ENCODE data around the gene TVP23B.
"Not testable (repeated sequence)": the region's sequence is repeated elsewhere in the genome, so short reads cannot be mapped to it uniquely, and the experiment has no call there.

Gene TVP23B

DNA sequence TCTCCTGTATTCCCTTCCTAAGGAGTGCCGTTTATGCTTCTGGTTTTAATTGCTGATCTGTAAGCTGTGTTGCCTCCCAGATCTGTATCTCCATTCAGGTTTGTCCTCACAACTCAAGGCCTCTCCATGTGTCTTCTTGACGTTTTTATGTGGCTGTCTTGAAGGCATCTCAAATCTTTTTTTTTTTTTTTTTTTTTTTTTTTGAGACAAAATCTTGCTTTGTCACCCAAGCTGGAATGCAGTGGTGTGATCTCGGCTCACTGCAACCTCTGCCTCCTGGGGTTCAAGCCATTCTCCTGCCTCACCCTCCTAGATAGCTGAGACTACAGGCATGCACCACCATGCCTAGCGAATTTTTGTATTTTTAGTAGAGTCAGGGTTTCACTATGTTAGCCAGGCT is 13.9 kb downstream of the TVP23B start:
- not testable (repeated sequence) for DNase-seq

DNA sequence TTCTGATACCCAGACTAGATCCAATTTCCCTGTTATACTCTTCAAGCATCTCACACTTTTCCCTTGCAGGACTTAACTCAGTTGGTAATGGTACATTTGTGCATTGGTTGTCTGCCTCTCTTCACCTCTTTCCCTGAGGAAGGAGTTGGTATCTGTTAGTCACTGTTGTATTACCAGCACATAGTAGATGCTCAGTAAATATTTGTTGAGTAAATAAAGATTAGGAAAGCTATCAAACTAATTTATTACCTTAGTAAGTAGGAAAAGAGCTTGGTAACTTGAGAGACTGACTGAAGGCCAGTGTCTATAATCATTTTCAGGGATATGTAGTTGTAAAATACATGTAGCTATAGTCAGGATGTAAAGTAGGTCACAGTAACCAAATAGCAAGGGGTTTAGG is 15.9 kb downstream of the TVP23B start:
- not testable (repeated sequence) for DNase-seq

DNA sequence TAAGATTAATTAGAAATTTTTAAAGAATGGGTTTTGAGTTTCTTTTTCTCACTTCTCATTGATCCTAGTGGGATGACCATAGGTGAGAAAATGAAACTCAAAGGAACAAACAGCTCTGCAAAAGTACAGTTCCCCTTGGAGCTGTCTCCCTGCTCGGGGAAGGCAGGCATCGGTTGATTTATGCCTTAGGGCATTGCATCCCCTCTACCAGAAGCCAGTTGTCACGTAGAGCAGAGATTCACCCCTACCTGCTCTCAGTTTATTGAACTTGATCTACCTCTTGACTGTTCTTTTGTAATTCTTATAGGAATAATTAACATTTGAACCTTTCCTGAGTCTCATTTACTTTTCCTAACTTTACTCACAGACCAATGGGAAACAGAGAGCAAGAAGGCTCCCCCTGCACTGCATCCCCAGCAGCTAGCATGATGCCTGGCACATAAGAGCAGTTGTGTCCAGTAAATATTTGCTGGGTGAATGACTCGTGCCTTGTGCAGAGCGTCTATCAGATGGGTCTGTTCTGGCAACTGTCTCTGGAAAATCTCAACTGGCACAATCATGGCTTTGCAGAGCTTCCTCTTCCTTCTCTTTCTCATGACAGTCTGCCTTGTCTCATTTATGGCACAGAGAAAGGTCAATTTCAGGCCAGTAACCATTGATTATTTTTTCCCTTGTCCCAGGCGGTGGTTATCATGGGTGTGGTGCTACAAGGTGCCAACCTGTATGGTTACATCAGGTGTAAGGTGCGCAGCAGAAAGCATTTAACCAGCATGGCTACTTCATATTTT is 22.7 kb downstream of the TVP23B start:
- DNase-seq: not testable (repeated sequence)

DNA sequence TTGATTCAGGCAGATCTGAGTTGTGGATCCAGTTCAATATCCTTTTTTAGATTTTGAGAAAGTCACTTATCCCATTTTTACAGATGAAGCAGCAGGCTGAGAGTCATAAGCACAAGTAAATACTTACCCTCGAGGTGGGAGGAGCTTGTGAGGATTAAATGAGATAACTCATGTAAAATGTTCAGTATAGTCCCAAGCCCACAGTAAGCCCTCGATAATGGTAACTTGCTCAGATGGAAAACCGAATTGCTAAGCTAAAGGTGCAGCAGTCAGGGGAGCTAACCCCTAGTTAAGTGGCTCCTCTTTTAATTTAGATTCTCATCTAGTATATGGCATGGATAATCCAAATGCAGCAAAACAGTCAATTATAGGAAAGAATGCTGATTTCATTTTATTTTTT is 34.9 kb downstream of the TVP23B start:
- not testable (repeated sequence) for DNase-seq

DNA sequence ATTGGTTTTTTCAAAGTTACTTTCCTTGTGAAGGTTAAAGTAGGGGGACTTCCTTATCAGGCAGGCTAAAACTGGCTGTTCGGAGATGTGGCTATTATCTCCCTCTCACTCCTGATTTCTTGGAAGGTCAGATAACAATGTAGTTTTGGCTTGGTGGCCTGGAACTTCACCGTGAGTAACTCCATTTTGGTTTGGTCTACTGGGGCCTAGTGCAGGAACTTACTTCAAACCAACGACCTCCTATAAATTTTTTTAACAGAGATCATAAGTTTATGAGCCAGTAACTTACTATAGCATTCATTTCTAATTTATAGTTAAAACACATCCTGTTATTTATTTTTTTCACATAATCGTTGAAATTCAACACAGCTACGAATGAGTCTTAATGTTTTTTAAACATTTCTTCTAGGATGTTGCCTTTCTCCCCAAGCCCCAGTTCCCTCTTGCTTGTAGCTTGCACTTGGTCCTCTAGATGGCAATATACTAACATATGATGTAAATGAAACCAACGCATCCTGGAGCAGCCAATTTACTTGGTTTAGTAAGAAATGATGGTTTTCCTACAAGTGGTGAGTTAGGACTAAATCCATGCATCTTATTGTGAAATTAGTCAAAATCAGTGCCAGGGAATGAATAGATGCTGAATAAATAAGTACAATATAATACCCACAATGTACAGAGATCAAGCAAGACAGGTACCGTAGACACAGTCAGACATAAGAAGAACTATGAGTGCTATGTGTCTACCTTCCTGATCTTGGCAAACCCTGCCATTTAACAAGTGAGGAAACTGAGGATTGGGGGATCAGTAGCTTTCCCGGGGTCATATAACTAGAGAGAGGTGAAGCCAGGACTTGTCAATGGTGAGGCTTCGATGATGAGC is 35.7 kb downstream of the TVP23B start:
- not testable (repeated sequence) for DNase-seq

DNA sequence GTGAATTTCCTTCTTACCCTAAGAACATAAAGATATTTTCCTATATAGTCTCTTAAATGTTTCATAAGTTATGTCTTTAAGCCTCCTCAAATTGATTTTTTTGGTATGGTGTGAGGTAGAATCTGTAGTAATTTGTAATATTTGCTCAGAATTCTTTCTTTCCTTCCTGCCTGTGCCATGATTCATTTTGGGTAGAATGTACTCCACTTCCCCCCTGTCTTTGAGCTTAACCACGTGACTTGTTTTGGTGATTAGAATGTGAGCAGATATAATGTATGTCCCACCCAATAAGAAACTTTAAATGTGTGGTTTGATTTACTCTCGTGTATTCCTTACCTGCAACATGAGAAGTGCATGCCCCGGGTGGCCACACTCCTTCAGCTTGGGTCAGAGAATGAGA is 40.4 kb downstream of the TVP23B start:
- not testable (repeated sequence) for DNase-seq

DNA sequence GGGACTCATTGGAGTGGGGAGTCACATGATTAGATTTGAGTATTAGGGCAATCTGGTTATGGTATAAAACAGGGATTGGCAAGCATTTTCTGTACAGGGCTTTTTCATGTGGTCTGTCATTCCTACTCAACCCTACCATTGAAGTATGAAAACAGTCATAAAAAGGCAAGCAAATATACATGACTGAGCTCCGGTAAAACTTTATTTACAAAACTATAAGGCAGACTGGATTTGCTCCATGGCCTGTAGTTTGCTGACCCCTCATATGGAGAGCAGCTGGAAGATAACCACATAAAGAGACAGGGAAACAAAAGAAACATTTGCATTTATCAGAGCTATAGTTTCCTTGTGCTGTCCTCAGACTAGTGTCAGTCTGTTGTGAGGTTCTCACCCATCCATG is 46.6 kb downstream of the TVP23B start:
- not testable (repeated sequence) for DNase-seq

DNA sequence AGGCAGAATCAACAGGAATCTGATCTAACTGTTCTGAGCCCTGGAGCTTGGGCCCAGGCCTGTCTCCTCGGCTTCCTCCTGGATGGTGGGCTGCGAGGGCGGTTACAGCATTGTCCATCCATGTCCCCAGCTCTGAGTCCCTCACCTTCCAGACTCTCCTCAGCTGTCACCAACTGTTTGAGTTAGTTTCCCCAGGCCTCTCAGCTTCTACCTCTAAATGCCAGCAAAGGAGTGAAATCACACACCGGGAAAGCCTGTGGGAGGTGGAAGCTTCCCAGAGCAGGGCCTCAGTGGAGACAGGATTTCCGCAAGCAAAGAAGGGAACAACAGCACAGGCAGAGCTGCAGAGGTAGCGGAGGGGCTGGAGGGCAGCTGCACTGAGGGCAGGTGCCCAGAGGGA is 67.5 kb downstream of the TVP23B start:
- DNase-seq: no peak

DNA sequence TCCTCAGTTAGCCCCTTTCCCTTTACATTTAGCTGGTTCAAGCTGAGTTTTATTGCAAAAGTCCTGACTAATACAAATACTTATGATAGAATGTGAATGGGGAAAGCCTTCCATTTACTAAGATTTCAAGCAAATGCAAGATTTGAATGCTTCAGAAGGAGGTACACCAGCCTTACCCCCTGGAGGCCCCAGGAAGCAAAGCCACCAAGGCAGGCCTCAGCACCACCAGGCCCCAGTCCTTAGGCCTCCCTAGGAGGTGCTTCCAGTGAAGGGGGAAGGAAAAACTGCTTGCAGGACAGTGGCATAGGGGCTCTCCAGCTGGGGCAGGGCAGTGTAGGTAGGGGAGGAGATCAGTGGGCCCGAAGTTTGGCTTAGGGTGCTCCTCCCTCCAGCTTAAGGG is 69.7 kb downstream of the TVP23B start:
- no peak for DNase-seq

DNA sequence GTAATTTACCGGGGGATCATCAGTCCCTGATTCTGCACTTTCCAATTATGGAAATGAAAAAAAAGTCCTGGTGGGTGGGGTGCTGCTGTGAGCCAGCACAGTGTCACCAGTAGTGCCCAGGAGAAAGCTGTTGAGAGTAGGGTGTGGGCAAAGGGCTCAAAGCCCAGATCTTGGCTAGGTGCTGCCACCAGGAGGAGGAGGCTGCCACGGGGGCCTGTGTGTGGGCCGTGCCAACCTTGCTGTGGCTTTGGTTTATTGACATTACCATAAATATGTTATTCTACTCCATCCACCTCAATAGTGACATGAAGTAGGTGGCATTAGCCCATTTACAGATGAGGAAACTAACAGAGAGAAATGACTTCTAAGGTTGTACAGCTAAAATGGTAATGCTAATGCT is 70.2 kb downstream of the TVP23B start:
- no peak for DNase-seq

DNA sequence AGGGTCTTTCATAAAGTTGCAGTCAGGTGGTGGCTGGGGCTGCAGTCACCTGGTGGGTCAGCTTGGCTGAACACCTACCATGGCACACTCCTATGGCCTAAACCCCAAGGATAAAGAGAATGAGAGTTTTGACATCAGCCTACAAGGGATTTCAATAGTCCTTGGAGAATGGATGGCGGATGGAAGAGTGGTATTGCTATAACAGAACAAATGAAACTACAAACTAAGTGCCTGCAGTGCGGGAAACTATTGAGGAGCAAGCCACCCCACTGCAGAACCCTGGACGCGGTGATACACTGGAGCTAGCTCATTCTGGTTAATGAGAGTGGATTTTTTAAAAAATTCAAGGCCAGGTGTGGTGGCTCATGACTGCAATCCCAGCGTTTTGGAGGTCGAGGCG is 74.0 kb downstream of the TVP23B start:
- no peak for DNase-seq

DNA sequence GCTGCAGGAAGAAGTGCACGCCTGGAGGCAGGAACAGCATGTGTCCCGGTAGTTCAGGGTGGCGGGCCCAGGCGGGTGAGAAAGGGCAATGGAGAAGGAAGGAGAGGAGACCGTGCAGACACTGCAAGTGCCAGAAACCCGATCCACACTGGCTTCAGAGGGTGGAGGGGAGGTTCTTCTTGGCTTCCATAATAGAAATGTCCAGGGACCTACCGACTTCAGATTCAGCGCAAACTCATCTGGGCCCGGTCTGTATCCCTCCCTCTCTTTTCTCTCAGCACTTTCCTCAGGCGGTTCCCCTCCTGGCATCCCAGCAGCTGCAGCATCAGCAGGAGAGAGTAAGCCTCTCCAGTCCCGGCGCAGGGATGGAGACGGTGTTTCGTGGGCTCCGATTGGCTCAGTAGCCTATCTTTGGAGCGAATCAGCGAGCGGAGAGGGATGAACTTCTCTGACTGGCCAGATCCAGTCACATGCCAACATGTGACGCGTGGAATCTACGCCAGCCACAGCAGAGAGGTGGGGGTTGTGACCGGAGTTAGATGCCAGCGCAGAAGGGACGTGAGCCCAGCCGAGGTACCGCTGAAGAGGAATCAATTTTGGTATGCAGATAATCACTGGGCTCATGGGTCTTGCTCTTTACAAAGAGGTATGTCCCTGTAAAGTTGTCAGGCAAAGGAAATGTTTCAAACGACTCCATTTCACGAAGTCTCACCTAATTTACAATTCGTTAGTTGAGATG is 75.0 kb downstream of the TVP23B start:
- peak; percentile 88 for DNase-seq

Data from SIG-M5 (cell line).